HepG2 (cell line): Measurements from ENCODE around the gene PDCD10. TPM values are rescaled to one million over a fixed set of nuclear protein-coding genes. Genes with fewer than 3 reads are reported as not detected.

ENCODE experiments used
- ADNP ChIP-seq: sonication (generic); formaldehyde crosslinking; IDR thresholded peaks from 2 replicates; pipeline ENCODE4 v1.4.0; 2020; ENCODE audit warnings: missing genetic modification reagents
- CEBPB ChIP-seq: IDR thresholded peaks from 2 replicates; pipeline ENCODE4 v1.6.1; 2011; ENCODE audit warnings: low read depth, low read length, improper control_type of control experiment, borderline replicate concordance
- HES4 ChIP-seq: sonication (generic); formaldehyde crosslinking; IDR thresholded peaks from 2 replicates; pipeline ENCODE4 v1.9.0; 2021; ENCODE audit warnings: mild to moderate bottlenecking, missing genetic modification reagents, borderline replicate concordance
- KLF6 ChIP-seq: IDR thresholded peaks from 2 replicates; pipeline ENCODE4 v1.8.0; 2016; ENCODE audit warnings: missing biosample characterization, missing genetic modification reagents
- NPAS2 ChIP-seq: sonication (generic); formaldehyde crosslinking; IDR thresholded peaks from 2 replicates; pipeline ENCODE4 v1.8.0; 2022; ENCODE audit warnings: mild to moderate bottlenecking, missing genetic modification reagents, borderline replicate concordance
- PHF8 ChIP-seq: sonication (generic); formaldehyde crosslinking; IDR thresholded peaks from 2 replicates; pipeline ENCODE4 v1.5.0; 2020; ENCODE audit warnings: missing genetic modification reagents
- SALL1 ChIP-seq: sonication (generic); formaldehyde crosslinking; IDR thresholded peaks from 2 replicates; pipeline ENCODE4 v1.8.0; 2022; ENCODE audit warnings: mild to moderate bottlenecking, missing genetic modification reagents
- XRCC5 ChIP-seq: fragments of 200-400 bp; formaldehyde crosslinking; optimal IDR thresholded peaks from 2 replicates; pipeline ENCODE3; 2017; ENCODE audit warnings: mild to moderate bottlenecking, low read length
- ZNF260 ChIP-seq: sonication (generic); formaldehyde crosslinking; IDR thresholded peaks from 2 replicates; pipeline ENCODE4 v1.4.0; 2020; ENCODE audit warnings: missing genetic modification reagents, low read depth, mild to moderate bottlenecking, borderline replicate concordance
- ZNF33B ChIP-seq: sonication (generic); formaldehyde crosslinking; IDR thresholded peaks from 2 replicates; pipeline ENCODE4 v1.5.1; 2020; ENCODE audit warnings: mild to moderate bottlenecking, missing genetic modification reagents
- ZNF367 ChIP-seq: sonication (generic); formaldehyde crosslinking; IDR thresholded peaks from 2 replicates; pipeline ENCODE4 v1.4.0; 2020; ENCODE audit warnings: missing genetic modification reagents, borderline replicate concordance
- ZNF776 ChIP-seq: sonication (generic); formaldehyde crosslinking; IDR thresholded peaks from 2 replicates; pipeline ENCODE4 v1.4.0; 2020; ENCODE audit warnings: mild to moderate bottlenecking, missing genetic modification reagents
- ZNF891 ChIP-seq: sonication (generic); formaldehyde crosslinking; IDR thresholded peaks from 2 replicates; pipeline ENCODE4 v1.5.0; 2020; ENCODE audit warnings: mild to moderate bottlenecking, missing genetic modification reagents
- ZSCAN20 ChIP-seq: sonication (generic); formaldehyde crosslinking; IDR thresholded peaks from 2 replicates; pipeline ENCODE4 v1.4.0; 2020; ENCODE audit warnings: missing genetic modification reagents, mild to moderate bottlenecking, borderline replicate concordance
- ZSCAN9 ChIP-seq: IDR thresholded peaks from 2 replicates; pipeline ENCODE4 v1.6.1; 2016; ENCODE audit warnings: borderline replicate concordance
- polyA plus RNA-seq, 8 experiments: library from polyadenylated mRNA; depleted of rRNA in 3 of 8; stranded (reverse) in 7 of 8; unstranded in 1 of 8; fragments of >200 nt; fragmentation: Illumina TruSeq in 4 of 8; extraction: Trizol in 4 of 8; gene quantifications; 2 replicates each; pipeline versions ENCODE4 v1.2.1 to v1.2.3, GENCODE V29; 2011 to 2016; ENCODE audit warnings: low read depth in 4 of 8, missing spikeins in 1 of 8, mixed read lengths in 1 of 8; ENCODE audit not compliant: insufficient read depth in 1 of 8
- total RNA-seq, 5 experiments: library from RNA; depleted of rRNA; stranded (reverse); fragments of >200 nt; fragmentation: Illumina TruSeq; extraction: Trizol; gene quantifications; 2 replicates each; pipeline ENCODE4 v1.2.3, GENCODE V29; 2016; ENCODE audit warnings: low read depth in 1 of 5
- TF ChIP-seq, protein P1 (sequence below): sonication (generic); formaldehyde crosslinking; IDR thresholded peaks from 2 replicates; pipeline ENCODE4 v1.5.0; 2020; ENCODE audit warnings: mild to moderate bottlenecking, missing genetic modification reagents, moderate library complexity
- TF ChIP-seq, protein P2 (sequence below): sonication (generic); formaldehyde crosslinking; conservative IDR thresholded peaks from 2 replicates; pipeline ENCODE4 v1.4.0; 2020; ENCODE audit warnings: missing genetic modification reagents
- TF ChIP-seq, protein P3 (sequence below): sonication (generic); formaldehyde crosslinking; IDR thresholded peaks from 2 replicates; pipeline ENCODE4 v1.5.1; 2020; ENCODE audit warnings: mild to moderate bottlenecking, missing genetic modification reagents, moderate library complexity
- TF ChIP-seq, protein P4 (sequence below): IDR thresholded peaks from 2 replicates; pipeline ENCODE4 v1.6.1; 2018; ENCODE audit warnings: missing genetic modification reagents, mild to moderate bottlenecking, missing compliant biosample characterization

PDCD10 gene
- total and polyA plus RNA-seq, 2 of the 13 experiments (the other 11 are each of a cell fraction or from before 2014, with no cell fraction given): 48.5 to 53.9 TPM

DNA sequence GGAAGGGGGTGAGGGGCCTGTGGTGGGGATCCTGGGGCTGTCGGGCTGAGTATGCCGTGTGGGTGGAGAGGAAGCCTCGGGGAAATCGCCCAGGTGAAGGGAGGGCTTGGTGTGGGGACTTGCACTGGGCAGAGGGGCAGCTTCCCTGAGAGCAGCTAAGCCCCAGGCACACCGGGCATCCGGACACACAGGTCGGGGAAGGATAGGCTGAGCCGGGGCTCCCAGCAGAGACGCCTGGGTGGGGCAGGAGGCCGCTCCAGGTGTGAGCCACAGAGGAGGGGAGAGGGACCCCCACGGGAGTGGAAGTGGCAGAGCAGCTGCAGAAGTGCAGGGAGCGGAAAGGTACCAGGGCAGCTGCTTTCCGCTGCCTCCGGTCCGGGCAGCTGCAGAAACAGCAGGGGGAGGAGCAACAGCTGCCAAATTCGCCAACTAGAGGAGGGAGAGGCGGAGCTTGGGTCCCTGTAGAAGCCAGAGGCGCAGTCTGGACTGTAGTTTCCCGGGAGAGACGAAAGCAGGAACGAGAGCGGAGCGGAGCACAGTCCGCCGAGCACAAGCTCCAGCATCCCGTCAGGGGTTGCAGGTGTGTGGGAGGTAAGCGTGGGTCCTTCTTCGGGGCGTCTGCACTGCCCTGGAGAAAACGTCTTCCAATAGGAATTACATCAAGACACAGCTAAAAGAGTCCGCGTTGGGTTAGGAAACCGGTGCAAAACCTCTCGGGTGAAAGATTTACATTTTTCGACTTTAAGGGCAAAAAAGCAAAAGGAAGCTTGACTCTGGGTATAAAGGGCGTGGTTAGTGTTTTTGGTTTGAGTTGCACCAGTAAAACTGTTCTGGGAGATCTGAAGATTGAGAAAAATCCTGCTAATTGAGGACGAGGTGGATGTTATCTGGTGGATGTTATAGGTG is 794 bp upstream of the PDCD10 start, which contains the start of gene SERPINI1 (continued):
- TF ChIP-seq PHF8 (peak; percentile 53; the same call in 1 of the 2 replicates), ZNF260 (CRISPR knock-in tag) (no peak), CEBPB (no peak), XRCC5 (peak; percentile 41), SALL1 (peak; percentile 82), ADNP (CRISPR knock-in tag) (no peak), ZNF367 (CRISPR knock-in tag) (no peak), KLF6 (CRISPR knock-in tag) (peak; percentile 91), ZNF33B (no peak), ZSCAN20 (CRISPR knock-in tag) (no peak; the same call in 1 of the 2 replicates), HES4 (CRISPR knock-in tag) (peak; percentile 50; the same call in 1 of the 2 replicates), ZNF776 (peak; percentile 62; the same call in 1 of the 2 replicates), ZSCAN9 (CRISPR knock-in tag) (0 out of 2 replicates have a peak, but pooled peaks have one; percentile 21), ZNF891 (no peak), NPAS2 (CRISPR knock-in tag) (no peak)
- TF ChIP-seq, protein P1, sequence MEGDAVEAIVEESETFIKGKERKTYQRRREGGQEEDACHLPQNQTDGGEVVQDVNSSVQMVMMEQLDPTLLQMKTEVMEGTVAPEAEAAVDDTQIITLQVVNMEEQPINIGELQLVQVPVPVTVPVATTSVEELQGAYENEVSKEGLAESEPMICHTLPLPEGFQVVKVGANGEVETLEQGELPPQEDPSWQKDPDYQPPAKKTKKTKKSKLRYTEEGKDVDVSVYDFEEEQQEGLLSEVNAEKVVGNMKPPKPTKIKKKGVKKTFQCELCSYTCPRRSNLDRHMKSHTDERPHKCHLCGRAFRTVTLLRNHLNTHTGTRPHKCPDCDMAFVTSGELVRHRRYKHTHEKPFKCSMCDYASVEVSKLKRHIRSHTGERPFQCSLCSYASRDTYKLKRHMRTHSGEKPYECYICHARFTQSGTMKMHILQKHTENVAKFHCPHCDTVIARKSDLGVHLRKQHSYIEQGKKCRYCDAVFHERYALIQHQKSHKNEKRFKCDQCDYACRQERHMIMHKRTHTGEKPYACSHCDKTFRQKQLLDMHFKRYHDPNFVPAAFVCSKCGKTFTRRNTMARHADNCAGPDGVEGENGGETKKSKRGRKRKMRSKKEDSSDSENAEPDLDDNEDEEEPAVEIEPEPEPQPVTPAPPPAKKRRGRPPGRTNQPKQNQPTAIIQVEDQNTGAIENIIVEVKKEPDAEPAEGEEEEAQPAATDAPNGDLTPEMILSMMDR (CRISPR knock-in tag): no peak
- TF ChIP-seq, protein P2, sequence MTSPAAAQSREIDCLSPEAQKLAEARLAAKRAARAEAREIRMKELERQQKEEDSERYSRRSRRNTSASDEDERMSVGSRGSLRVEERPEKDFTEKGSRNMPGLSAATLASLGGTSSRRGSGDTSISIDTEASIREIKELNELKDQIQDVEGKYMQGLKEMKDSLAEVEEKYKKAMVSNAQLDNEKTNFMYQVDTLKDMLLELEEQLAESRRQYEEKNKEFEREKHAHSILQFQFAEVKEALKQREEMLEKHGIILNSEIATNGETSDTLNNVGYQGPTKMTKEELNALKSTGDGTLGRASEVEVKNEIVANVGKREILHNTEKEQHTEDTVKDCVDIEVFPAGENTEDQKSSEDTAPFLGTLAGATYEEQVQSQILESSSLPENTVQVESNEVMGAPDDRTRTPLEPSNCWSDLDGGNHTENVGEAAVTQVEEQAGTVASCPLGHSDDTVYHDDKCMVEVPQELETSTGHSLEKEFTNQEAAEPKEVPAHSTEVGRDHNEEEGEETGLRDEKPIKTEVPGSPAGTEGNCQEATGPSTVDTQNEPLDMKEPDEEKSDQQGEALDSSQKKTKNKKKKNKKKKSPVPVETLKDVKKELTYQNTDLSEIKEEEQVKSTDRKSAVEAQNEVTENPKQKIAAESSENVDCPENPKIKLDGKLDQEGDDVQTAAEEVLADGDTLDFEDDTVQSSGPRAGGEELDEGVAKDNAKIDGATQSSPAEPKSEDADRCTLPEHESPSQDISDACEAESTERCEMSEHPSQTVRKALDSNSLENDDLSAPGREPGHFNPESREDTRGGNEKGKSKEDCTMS (CRISPR knock-in tag): no peak
- TF ChIP-seq, protein P3, sequence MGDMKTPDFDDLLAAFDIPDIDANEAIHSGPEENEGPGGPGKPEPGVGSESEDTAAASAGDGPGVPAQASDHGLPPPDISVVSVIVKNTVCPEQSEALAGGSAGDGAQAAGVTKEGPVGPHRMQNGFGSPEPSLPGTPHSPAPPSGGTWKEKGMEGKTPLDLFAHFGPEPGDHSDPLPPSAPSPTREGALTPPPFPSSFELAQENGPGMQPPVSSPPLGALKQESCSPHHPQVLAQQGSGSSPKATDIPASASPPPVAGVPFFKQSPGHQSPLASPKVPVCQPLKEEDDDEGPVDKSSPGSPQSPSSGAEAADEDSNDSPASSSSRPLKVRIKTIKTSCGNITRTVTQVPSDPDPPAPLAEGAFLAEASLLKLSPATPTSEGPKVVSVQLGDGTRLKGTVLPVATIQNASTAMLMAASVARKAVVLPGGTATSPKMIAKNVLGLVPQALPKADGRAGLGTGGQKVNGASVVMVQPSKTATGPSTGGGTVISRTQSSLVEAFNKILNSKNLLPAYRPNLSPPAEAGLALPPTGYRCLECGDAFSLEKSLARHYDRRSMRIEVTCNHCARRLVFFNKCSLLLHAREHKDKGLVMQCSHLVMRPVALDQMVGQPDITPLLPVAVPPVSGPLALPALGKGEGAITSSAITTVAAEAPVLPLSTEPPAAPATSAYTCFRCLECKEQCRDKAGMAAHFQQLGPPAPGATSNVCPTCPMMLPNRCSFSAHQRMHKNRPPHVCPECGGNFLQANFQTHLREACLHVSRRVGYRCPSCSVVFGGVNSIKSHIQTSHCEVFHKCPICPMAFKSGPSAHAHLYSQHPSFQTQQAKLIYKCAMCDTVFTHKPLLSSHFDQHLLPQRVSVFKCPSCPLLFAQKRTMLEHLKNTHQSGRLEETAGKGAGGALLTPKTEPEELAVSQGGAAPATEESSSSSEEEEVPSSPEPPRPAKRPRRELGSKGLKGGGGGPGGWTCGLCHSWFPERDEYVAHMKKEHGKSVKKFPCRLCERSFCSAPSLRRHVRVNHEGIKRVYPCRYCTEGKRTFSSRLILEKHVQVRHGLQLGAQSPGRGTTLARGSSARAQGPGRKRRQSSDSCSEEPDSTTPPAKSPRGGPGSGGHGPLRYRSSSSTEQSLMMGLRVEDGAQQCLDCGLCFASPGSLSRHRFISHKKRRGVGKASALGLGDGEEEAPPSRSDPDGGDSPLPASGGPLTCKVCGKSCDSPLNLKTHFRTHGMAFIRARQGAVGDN: peak; percentile 61
- TF ChIP-seq, protein P4, sequence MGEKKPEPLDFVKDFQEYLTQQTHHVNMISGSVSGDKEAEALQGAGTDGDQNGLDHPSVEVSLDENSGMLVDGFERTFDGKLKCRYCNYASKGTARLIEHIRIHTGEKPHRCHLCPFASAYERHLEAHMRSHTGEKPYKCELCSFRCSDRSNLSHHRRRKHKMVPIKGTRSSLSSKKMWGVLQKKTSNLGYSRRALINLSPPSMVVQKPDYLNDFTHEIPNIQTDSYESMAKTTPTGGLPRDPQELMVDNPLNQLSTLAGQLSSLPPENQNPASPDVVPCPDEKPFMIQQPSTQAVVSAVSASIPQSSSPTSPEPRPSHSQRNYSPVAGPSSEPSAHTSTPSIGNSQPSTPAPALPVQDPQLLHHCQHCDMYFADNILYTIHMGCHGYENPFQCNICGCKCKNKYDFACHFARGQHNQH: no peak; the same call in 1 of the 2 replicates
